ENCODE data around the gene OR6N2. TPM values are rescaled to one million over a fixed set of nuclear protein-coding genes. Genes with fewer than 3 reads are reported as not detected.

Gene OR6N2
- total and polyA plus RNA-seq, 2 donors (not counting 1 experiment from before 2014, with no cell fraction given): not detected

DNA sequence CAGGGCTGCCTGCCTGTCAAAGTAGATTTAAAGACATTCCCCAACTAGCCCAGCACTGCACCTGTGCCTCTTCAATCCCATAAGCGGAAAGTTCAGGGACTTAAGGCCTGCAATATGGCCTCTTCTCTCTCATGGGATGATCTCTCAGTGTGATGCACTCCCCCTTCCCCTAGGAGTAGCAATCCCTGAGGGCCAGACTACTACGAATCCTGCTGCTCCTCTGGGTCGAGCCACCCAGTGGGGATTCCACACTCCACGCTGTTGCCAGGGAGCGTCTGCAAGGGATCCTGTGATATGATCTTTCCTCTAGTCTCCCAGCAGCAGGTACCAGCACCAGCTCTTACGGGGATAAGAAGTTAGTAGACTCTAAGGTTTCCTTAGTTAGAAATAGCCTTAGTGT lies 13.2 kb upstream of the OR6N2 start:
- DNase-seq (ENCODE audit: low read depth in 2 of 2): no peak
- Histone ChIP-seq H3K4me2 (ENCODE audit: extremely low read depth, insufficient read depth, low read length) (no peak overlapping the region), H3K79me2 (ENCODE audit: control insufficient read depth, insufficient read depth, low read length) (no peaks in the 10 kb centered on the region), H3K9me3 (ENCODE audit: control insufficient read depth, insufficient read depth, low read depth, low read length) (no peaks in the 10 kb centered on the region), H3K4me1 (ENCODE audit: control insufficient read depth, extremely low read depth, insufficient read depth, low read length) (no peaks in the 10 kb centered on the region), H3K36me3 (ENCODE audit: control insufficient read depth, insufficient read depth, low read length) (no peaks in the 10 kb centered on the region), H3K9ac (ENCODE audit: insufficient read depth, low read length) (no peak overlapping the region), H4K20me1 (ENCODE audit: control insufficient read depth, extremely low read depth, insufficient read depth, low read length) (no peaks in the 10 kb centered on the region), H3K27ac (ENCODE audit: insufficient read depth, low read length) (no peak overlapping the region), H3K27me3 (ENCODE audit: control insufficient read depth, insufficient read depth, low read length) (no peaks in the 10 kb centered on the region), H3K4me3 (replicated peaks in 1 of 4; ENCODE audit: control extremely low read depth in 1 of 4, insufficient read depth in 1 of 4, low read depth in 3 of 4, low read length in 4 of 4) (no peak overlapping the region), H2AFZ (ENCODE audit: low read length) (no peak overlapping the region)
- no peak for TF ChIP-seq EZH2 (IDR thresholded peaks at IDR 0.05; ENCODE audit: low read length, missing control alignments)
- TF ChIP-seq, protein P1, sequence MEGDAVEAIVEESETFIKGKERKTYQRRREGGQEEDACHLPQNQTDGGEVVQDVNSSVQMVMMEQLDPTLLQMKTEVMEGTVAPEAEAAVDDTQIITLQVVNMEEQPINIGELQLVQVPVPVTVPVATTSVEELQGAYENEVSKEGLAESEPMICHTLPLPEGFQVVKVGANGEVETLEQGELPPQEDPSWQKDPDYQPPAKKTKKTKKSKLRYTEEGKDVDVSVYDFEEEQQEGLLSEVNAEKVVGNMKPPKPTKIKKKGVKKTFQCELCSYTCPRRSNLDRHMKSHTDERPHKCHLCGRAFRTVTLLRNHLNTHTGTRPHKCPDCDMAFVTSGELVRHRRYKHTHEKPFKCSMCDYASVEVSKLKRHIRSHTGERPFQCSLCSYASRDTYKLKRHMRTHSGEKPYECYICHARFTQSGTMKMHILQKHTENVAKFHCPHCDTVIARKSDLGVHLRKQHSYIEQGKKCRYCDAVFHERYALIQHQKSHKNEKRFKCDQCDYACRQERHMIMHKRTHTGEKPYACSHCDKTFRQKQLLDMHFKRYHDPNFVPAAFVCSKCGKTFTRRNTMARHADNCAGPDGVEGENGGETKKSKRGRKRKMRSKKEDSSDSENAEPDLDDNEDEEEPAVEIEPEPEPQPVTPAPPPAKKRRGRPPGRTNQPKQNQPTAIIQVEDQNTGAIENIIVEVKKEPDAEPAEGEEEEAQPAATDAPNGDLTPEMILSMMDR (conservative IDR thresholded peaks at IDR 0.05 in 1 of 2, IDR thresholded peaks at IDR 0.05 in 1 of 2; ENCODE audit: low read depth in 1 of 2, low read length in 2 of 2): no peak

DNA sequence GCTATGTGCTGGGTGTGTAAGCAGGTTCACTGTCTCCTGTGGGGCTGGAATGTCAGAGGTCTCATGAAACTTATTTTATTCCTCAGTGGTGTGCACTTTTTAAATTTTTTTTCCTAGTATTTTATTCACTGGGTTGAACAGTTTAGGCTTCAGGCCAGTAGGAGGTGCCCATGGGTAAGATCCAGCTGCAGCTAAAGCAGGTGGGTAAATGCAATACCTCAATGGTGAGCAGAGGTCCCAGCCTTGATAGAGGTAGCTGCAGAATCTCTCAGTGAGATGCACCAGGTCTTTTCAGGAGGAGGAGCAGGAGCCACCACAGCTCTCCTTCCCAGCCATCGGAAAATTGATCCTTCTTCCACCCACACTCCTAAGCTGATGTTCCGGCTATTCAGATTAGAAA lies 12.6 kb upstream of the OR6N2 start:
- no peak overlapping the region for H3K27ac ChIP-seq (ENCODE audit: insufficient read depth, low read length)
- no peaks in the 10 kb centered on the region for H3K9me3 ChIP-seq (ENCODE audit: control insufficient read depth, insufficient read depth, low read depth, low read length)
- H3K27me3 ChIP-seq (ENCODE audit: control insufficient read depth, insufficient read depth, low read length): no peaks in the 10 kb centered on the region
- H3K4me3 ChIP-seq (replicated peaks in 1 of 4; ENCODE audit: control extremely low read depth in 1 of 4, insufficient read depth in 1 of 4, low read depth in 3 of 4, low read length in 4 of 4): no peak overlapping the region
- no peak for TF ChIP-seq EZH2 (IDR thresholded peaks at IDR 0.05; ENCODE audit: low read length, missing control alignments)
- TF ChIP-seq, protein P1 (conservative IDR thresholded peaks at IDR 0.05 in 1 of 2, IDR thresholded peaks at IDR 0.05 in 1 of 2; ENCODE audit: low read depth in 1 of 2, low read length in 2 of 2): no peak
- no peak for DNase-seq (ENCODE audit: low read depth in 2 of 2)
- no peak overlapping the region for H3K4me2 ChIP-seq (ENCODE audit: extremely low read depth, insufficient read depth, low read length)
- H3K9ac ChIP-seq (ENCODE audit: insufficient read depth, low read length): no peak overlapping the region
- H2AFZ ChIP-seq (ENCODE audit: low read length): no peak overlapping the region
- no peaks in the 10 kb centered on the region for H3K36me3 ChIP-seq (ENCODE audit: control insufficient read depth, insufficient read depth, low read length)
- no peaks in the 10 kb centered on the region for H3K79me2 ChIP-seq (ENCODE audit: control insufficient read depth, insufficient read depth, low read length)
- H4K20me1 ChIP-seq (ENCODE audit: control insufficient read depth, extremely low read depth, insufficient read depth, low read length): no peaks in the 10 kb centered on the region
- H3K4me1 ChIP-seq (ENCODE audit: control insufficient read depth, extremely low read depth, insufficient read depth, low read length): no peaks in the 10 kb centered on the region

DNA sequence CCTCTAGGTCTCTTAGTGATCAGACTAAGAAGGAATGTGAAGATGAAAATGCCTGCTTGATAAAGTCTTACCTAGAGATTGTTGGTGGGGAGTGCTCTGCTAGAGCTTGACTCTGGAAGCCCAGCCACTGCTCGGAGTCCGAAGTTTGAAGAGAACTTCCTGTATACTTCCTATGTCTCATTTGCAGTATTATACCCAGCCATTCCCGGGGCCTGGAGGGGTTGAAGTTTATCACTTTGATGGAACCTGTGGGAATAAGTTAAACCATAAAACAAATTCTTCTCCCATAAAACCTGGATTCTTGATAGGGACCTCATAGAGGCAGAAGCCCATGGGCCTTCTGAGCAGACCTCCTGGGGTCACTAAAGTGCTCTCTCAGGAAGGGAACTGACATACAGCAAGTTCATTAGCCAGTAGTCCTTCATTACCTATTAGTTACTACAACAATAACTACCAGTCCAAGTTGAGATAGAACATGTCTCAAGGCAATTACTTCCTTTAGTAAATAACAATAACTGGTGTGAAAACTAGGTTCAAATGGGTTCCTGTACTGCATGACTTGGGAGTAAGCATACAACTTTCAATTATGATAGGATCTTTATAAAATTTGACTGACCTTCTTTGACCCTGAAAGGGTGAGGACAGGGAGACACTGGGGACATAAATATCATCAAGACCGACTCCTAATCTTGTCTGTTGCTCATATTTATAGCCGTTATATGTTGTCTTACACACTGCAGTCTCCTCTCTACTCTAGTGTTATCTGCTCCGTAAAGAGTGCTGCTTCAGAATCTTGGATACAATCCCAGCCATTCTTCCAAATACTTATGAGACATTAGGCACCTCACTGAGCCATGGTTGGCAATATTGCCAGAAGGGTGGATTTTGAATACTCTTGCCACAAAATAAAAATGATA lies 8.8 kb downstream of the OR6N2 start, which contains the start of gene OR6N1:
TSS of gene OR6N1 (minus strand) at position 246 of the 917 bp plus-strand sequence. CDS start 5,513 bp downstream, outside the sequence.
- DNase-seq (ENCODE audit: low read depth in 2 of 2): no peak
- Histone ChIP-seq H3K9me3 (ENCODE audit: control insufficient read depth, insufficient read depth, low read depth, low read length) (no peaks in the 10 kb centered on the region), H3K79me2 (ENCODE audit: control insufficient read depth, insufficient read depth, low read length) (no peaks in the 10 kb centered on the region), H3K9ac (ENCODE audit: insufficient read depth, low read length) (no peak within 1 kb of the TSS), H3K4me2 (ENCODE audit: extremely low read depth, insufficient read depth, low read length) (no peak within 1 kb of the TSS), H3K4me3 (replicated peaks in 1 of 4; ENCODE audit: control extremely low read depth in 1 of 4, insufficient read depth in 1 of 4, low read depth in 3 of 4, low read length in 4 of 4) (no peak within 1 kb of the TSS), H3K4me1 (ENCODE audit: control insufficient read depth, extremely low read depth, insufficient read depth, low read length) (no peaks in the 10 kb centered on the region), H3K36me3 (ENCODE audit: control insufficient read depth, insufficient read depth, low read length) (no peaks in the 10 kb centered on the region), H3K27me3 (ENCODE audit: control insufficient read depth, insufficient read depth, low read length) (no peaks in the 10 kb centered on the region), H2AFZ (ENCODE audit: low read length) (no peak within 1 kb of the TSS), H4K20me1 (ENCODE audit: control insufficient read depth, extremely low read depth, insufficient read depth, low read length) (no peaks in the 10 kb centered on the region), H3K27ac (ENCODE audit: insufficient read depth, low read length) (no peak within 1 kb of the TSS)
- TF ChIP-seq, protein P1 (conservative IDR thresholded peaks at IDR 0.05 in 1 of 2, IDR thresholded peaks at IDR 0.05 in 1 of 2; ENCODE audit: low read depth in 1 of 2, low read length in 2 of 2): no peak
- TF ChIP-seq EZH2 (IDR thresholded peaks at IDR 0.05; ENCODE audit: low read length, missing control alignments): no peak

Data from fibroblast of lung (primary cell).